Chondrocyte (in vitro differentiated cells): ENCODE data around the gene CHMP3. TPM values are rescaled to one million over a fixed set of nuclear protein-coding genes. Genes with fewer than 3 reads are reported as not detected.

Source experiments
- DNase-seq: peaks from one replicate; pipeline ENCODE4 v3.0.0; 2021; ENCODE audit warnings: mixed read lengths, low spot score
- H3K27ac Mint-ChIP-seq: one replicate; pipeline ENCODE4 v1.8.0; 2021; ENCODE audit warnings: mild to moderate bottlenecking, moderate library complexity, mixed read lengths; ENCODE audit not compliant: unreplicated experiment
- H3K27me3 Mint-ChIP-seq: 2 replicates; pipeline ENCODE4 v1.8.0; 2021; ENCODE audit warnings: low read depth, mixed read lengths
- H3K36me3 Mint-ChIP-seq: 2 replicates; pipeline ENCODE4 v1.8.0; 2021; ENCODE audit warnings: low read depth, mixed read lengths
- H3K4me1 Mint-ChIP-seq: 2 replicates; pipeline ENCODE4 v1.8.0; 2021; ENCODE audit warnings: low read depth, mild to moderate bottlenecking, mixed read lengths
- H3K4me3 Mint-ChIP-seq: one replicate; pipeline ENCODE4 v1.8.0; 2021; ENCODE audit warnings: mild to moderate bottlenecking, moderate library complexity, mixed read lengths; ENCODE audit not compliant: unreplicated experiment
- H3K9me3 Mint-ChIP-seq: 2 replicates; pipeline ENCODE4 v1.8.0; 2021; ENCODE audit warnings: low read depth, mixed read lengths
- CTCF ChIP-seq: fragments of 200-600 bp; sonication (generic); IDR thresholded peaks from 2 replicates; pipeline ENCODE4 v1.5.0; 2021; ENCODE audit warnings: antibody characterized with exemption, mild to moderate bottlenecking, moderate library complexity
- total RNA-seq: library from RNA; stranded (reverse); gene quantifications from 3 replicates; pipeline ENCODE4 v1.2.1, GENCODE V29; 2021

The CHMP3 gene
- total RNA-seq, 1 donor from 2014 or later, result 106 TPM

- Mint-ChIP-seq H3K27me3 (peaks cover 9% of the 10 kb centered on the region), H3K4me3 (no peak overlapping the region), H3K27ac (no peak overlapping the region), H3K36me3 (peaks cover 1% of the 10 kb centered on the region), H3K9me3 (peaks cover 3% of the 10 kb centered on the region), H3K4me1 (peaks cover 5% of the 10 kb centered on the region)
- no peak for TF ChIP-seq CTCF
- no peak for DNase-seq
Measured at GRCh38 chr2:86580560-86580959, 17.3 kb upstream of the CHMP3 start.

- Mint-ChIP-seq H3K36me3 (peaks cover 1% of the 10 kb centered on the region), H3K4me1 (no peaks in the 10 kb centered on the region), H3K27ac (no peak overlapping the region), H3K4me3 (no peak overlapping the region), H3K27me3 (peaks cover 7% of the 10 kb centered on the region), H3K9me3 (peaks cover 3% of the 10 kb centered on the region)
- no peak for TF ChIP-seq CTCF
- no peak for DNase-seq
Measured at GRCh38 chr2:86577817-86578456, 14.7 kb upstream of the CHMP3 start.

GRCh38 chr2:86570059-86570458, 6.8 kb upstream of the CHMP3 start:
- no peak for DNase-seq
- TF ChIP-seq CTCF, result no peak
- Mint-ChIP-seq H3K36me3 (no peaks in the 10 kb centered on the region), H3K4me1 (no peaks in the 10 kb centered on the region), H3K4me3 (no peak overlapping the region), H3K27me3 (no peaks in the 10 kb centered on the region), H3K9me3 (no peaks in the 10 kb centered on the region), H3K27ac (no peak overlapping the region)

GRCh38 chr2:86566821-86567190, 3.6 kb upstream of the CHMP3 start:
- no peaks in the 10 kb centered on the region for H3K27me3 Mint-ChIP-seq
- no peak for DNase-seq
- no peak overlapping the region for H3K27ac Mint-ChIP-seq
- no peak overlapping the region for H3K4me3 Mint-ChIP-seq
- H3K36me3 Mint-ChIP-seq, result no peaks in the 10 kb centered on the region
- peaks cover 18% of the 10 kb centered on the region for H3K4me1 Mint-ChIP-seq
- TF ChIP-seq CTCF, result no peak
- H3K9me3 Mint-ChIP-seq, result peaks cover 5% of the 10 kb centered on the region

GRCh38 chr2:86566158-86566820, 3.0 kb upstream of the CHMP3 start:
- DNase-seq, result no peak
- no peak for TF ChIP-seq CTCF
- no peak overlapping the region for H3K27ac Mint-ChIP-seq

More at GRCh38 chr2:86566158-86566820, 3.0 kb upstream of the CHMP3 start:
- H3K27me3 Mint-ChIP-seq, result no peaks in the 10 kb centered on the region
- H3K36me3 Mint-ChIP-seq, result no peaks in the 10 kb centered on the region
- H3K9me3 Mint-ChIP-seq, result peaks cover 5% of the 10 kb centered on the region
- H3K4me1 Mint-ChIP-seq, result peaks cover 24% of the 10 kb centered on the region
- no peak overlapping the region for H3K4me3 Mint-ChIP-seq
